CD4-positive, alpha-beta T cell treated with Interleukin-6 at 100 ng/mL for 8 hours (primary cell): ENCODE data around the gene ZNF790.
A peak's percentile ranks its signal among the peaks of the same experiment; 100 is the strongest.

Source experiments
- DNase-seq: peaks from one replicate; pipeline ENCODE4 v3.0.0-alpha.2; 2020; ENCODE audit warnings: mixed read lengths, low spot score

ZNF790 gene

GRCh38 chr19:36772311-36773222, 65.6 kb downstream of the ZNF790 start, which contains the start of gene ZNF850:
TSS of gene ZNF850 (minus strand) at chr19:36772807. CDS start at chr19:36762606, 10,201 bp downstream.
- DNase-seq, result peak; percentile 91

- peak; percentile 2 for DNase-seq
These were observed 66.6 kb downstream of the ZNF790 start for GRCh38 chr19:36771261-36772231.
